ENCODE results near the gene DSG3. TPM values are rescaled to one million over a fixed set of nuclear protein-coding genes. Genes with fewer than 3 reads are reported as not detected.

Gene DSG3
- total RNA-seq = not detected
- not detected for polyA plus RNA-seq (ENCODE audit: insufficient read length in 6 of 6)
- long read RNA-seq, donor 1 = 0 reads
- long read RNA-seq, donor 2 = 0 reads
- long read RNA-seq, donor 3 = 0 reads
- long read RNA-seq, donor 4 = 0 reads
- long read RNA-seq, donor 5 = 0 reads
- long read RNA-seq, donor 6 = 0 reads
- long read RNA-seq, donor 7 = 0 reads
- long read RNA-seq, donor 8 = 0 reads
- long read RNA-seq, donor 9 = 0 reads
- long read RNA-seq, donor 10 = 0 reads
- long read RNA-seq, donor 11 = 0 reads
- long read RNA-seq, donor 12 = 0 reads

- intact Hi-C loops (cut with DNase I) = no loop called here
- Histone ChIP-seq H3K4me1 (no peaks in the 10 kb centered on the region), H3K9me3 (no peaks in the 10 kb centered on the region), H3K27ac (no peak within 1 kb of the TSS), H3K36me3 (no peaks in the 10 kb centered on the region), H3K4me3 (no peak within 1 kb of the TSS), H3K27me3 (no peaks in the 10 kb centered on the region)
- no peak for ATAC-seq
- no peak for DNase-seq
- TF ChIP-seq CTCF (IDR thresholded peaks at IDR 0.05) = no peak
Measured at GRCh38 chr18:31447530-31448191, at the start of gene DSG3. Gene DSG3, plus strand, starts transcription at chr18:31447741. Its CDS starts 137 bp downstream, at chr18:31447878.

GRCh38 chr18:31398191-31398590 lies 49.4 kb upstream of the DSG3 start:
- DNase-seq (no peak), ATAC-seq (no peak)
- Histone ChIP-seq H3K36me3 (no peaks in the 10 kb centered on the region), H3K9me3 (no peaks in the 10 kb centered on the region), H3K27ac (no peak overlapping the region), H3K4me1 (peaks cover 4 to 6% of the 10 kb centered on the region in 2 donors), H3K27me3 (no peaks in the 10 kb centered on the region), H3K4me3 (no peak overlapping the region)
- intact Hi-C loops (cut with DNase I) = no loop called here
- TF ChIP-seq CTCF (IDR thresholded peaks at IDR 0.05) = no peak

GRCh38 chr18:31399306-31400032 lies 48.1 kb upstream of the DSG3 start:
- peaks cover 4 to 6% of the 10 kb centered on the region in 2 donors for H3K4me1 ChIP-seq
- H3K27me3 ChIP-seq = no peaks in the 10 kb centered on the region
- H3K36me3 ChIP-seq = no peaks in the 10 kb centered on the region
- H3K4me3 ChIP-seq = no peak overlapping the region
- no peak for TF ChIP-seq CTCF (IDR thresholded peaks at IDR 0.05)
- ATAC-seq (no peak), DNase-seq (no peak)
- intact Hi-C loops (cut with DNase I) = no loop called here
- H3K9me3 ChIP-seq = no peaks in the 10 kb centered on the region
- no peak overlapping the region for H3K27ac ChIP-seq

GRCh38 chr18:31401156-31402025 lies 46.1 kb upstream of the DSG3 start:
- intact Hi-C loops (cut with DNase I) = no loop called here

More at GRCh38 chr18:31401156-31402025, 46.1 kb upstream of the DSG3 start:
- no peaks in the 10 kb centered on the region for H3K9me3 ChIP-seq
- no peak overlapping the region for H3K4me3 ChIP-seq
- H3K27ac ChIP-seq = no peak overlapping the region
- DNase-seq (no peak), ATAC-seq (no peak)
- H3K27me3 ChIP-seq = no peaks in the 10 kb centered on the region
- peaks cover 4 to 6% of the 10 kb centered on the region in 2 donors for H3K4me1 ChIP-seq
- no peak for TF ChIP-seq CTCF (IDR thresholded peaks at IDR 0.05)
- no peaks in the 10 kb centered on the region for H3K36me3 ChIP-seq

All from left lung (tissue), 14 donors.